Measurements from ENCODE around the gene SIM2.

Gene SIM2

DNA sequence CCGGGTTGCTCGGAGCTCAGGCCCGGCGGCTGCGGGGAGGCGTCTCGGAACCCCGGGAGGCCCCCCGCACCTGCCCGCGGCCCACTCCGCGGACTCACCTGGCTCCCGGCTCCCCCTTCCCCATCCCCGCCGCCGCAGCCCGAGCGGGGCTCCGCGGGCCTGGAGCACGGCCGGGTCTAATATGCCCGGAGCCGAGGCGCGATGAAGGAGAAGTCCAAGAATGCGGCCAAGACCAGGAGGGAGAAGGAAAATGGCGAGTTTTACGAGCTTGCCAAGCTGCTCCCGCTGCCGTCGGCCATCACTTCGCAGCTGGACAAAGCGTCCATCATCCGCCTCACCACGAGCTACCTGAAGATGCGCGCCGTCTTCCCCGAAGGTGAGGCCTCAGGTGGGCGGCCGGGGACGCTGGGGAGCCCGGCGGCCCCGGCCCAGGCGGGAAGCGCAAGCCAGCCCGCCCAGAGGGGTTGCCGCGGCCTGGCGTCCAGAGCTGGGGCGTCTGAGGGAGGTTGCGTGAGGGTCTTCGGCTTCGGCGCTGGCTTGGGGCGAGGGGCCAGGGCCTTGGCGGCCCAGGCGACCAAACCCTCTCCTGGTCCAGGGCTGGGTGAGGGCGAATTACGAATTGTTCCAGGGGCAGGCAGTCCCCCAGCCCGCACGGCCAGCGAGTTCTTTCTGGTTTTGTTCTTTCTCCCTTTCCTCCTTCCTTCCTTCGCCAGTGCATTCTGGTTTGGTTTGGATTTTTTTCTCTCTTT, 805 bp downstream of the SIM2 start:
- in situ Hi-C loops (cut with MboI; ENCODE audit: low sequenced_read_pairs) = no loop called here

DNA sequence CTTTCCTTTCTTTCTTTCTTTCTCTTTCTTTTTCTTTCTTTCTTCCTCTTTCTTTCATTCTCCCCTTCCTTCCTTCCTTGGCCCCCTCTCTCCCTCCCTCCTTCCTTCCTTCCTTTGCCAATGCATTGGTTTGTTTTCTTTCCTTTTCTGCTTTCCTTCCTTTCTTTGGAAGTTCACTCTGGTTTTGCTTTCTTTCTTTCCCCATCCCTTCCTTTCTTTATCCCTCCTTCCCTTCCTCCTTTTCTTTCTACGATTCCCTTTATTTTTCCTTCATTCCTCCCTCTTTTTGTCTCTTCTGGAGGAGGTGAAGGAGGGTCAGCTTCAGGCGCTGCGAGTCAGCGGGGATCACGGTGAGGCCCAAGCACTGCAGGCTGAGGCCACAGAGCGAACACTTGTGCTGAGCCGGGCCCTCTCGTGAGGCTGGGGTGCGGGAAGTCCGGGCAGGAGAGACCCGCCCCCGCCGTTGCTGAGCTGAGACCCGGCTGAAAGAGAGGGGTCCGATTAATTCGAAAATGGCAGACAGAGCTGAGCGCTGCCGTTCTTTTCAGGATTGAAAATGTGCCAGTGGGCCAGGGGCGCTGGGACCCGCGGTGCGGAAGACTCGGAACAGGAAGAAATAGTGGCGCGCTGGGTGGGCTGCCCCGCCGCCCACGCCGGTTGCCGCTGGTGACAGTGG, 1.5 kb downstream of the SIM2 start:
- in situ Hi-C loops (cut with MboI; ENCODE audit: low sequenced_read_pairs) = no loop called here

DNA sequence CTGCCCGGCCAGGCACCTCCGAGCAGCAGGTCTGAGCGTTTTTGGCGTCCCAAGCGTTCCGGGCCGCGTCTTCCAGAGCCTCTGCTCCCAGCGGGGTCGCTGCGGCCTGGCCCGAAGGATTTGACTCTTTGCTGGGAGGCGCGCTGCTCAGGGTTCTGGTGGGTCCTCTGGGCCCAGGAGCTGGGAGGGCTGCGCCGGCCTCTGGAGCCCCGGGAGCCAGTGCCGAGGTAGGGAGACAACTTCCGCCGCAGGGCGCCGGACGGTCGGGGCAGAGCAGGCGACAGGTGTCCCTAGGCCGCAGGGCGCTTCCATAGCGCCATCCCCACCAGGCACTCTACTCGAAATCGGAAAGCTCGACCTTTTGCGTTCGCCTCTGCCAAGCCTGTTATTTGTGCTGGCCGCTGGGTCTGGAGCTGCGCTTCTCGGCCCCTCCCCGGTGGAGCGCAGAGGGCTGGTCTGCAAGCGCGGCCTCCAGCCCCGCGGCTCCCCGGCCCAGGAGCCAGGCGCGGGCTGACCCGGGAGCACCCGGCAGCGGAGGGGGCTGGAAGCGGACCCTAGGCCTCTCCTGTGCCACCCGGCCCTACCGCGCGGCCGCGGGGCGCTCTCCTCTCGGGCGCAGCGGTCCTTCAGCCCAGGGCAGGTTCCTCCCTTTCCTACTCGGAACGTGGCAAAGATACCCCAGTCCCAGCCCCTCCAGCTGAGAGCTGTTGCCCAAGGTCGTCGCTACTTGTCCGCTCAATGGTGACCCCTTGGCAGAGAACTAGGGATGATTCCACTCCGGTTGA, 2.2 kb downstream of the SIM2 start:
- in situ Hi-C loops (cut with MboI; ENCODE audit: low sequenced_read_pairs) = no loop called here

DNA sequence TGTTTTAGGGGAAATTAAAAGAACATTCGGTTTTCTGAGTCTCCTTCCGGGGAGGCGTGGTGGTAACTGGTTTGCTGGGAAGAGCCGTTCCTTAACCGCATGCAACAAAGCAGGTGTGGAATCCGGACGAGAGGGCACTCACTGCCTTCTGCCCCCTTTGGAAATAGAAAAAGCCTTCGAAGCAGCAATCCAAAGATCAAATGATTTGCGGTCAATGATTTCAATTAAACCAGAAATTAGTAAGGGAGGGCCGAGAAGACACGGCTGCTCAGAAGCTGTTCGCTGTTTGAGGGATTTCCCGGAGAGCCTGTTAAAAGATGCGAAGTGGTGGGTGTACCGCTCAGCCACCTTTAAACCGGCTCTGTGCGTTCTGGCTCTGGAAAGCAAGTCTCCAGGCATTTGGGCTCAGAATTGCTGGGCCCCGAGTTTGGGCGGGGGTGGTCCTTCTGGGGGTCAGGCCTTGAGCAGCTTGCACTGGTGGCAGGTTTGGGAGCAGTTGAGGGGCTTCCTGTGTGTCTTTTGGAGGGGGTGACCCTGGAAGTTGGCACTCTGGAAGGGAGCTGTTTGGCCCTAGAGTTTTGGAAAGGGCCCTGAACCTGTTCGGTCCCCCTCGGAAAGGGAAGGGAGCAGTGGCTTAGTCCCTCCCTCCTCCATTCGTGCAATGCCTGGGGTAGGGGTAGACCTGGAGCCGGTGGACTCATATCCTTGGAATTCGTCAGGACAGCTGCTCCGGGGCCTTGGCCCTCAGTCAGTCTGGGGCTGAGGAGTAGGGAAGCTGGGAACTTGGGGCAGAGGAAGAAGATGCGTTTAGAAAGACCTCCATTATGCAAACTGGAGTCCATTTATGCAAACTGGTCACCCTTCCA, 3.1 kb downstream of the SIM2 start:
- in situ Hi-C loops (cut with MboI; ENCODE audit: low sequenced_read_pairs) = no loop called here

DNA sequence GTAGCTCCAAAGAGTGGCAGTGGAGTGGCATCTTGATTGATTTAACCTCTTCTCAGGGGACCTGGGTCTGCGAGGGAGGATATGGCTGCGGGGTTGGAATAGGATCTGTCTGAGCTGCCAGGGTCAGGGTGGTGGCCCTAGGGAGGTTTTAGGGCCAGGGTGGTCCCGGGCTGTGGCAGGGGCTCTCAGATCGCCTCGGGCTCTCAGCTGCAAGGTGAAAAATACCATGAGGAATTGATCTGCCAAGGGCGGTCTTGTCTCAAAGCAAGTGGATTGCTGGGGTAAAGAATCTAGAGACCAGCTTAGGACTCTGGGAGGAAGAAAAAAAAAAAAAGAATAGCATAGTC, 3.7 kb downstream of the SIM2 start:
- in situ Hi-C loops (cut with MboI; ENCODE audit: low sequenced_read_pairs) = no loop called here

DNA sequence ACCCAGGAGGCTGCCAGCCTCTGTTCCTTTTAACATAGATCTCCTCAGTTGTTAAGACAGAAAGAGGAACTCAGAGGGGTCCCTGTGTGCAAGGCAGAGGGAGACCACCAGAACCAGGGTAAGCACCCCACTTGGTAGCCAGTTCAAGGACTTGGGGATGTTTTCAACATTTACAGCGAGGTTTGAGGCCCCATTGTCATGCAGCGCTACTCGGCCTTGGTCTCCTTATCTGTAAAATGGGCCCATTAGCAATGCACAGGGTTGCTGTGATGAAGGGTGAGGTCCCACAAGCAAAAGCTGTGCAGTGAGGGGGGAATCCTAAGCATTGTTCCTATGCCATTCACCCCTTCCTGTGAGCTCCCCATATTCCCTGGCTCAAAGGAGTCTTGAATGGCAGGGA, 4.2 kb downstream of the SIM2 start:
- in situ Hi-C loops (cut with MboI; ENCODE audit: low sequenced_read_pairs) = no loop called here

DNA sequence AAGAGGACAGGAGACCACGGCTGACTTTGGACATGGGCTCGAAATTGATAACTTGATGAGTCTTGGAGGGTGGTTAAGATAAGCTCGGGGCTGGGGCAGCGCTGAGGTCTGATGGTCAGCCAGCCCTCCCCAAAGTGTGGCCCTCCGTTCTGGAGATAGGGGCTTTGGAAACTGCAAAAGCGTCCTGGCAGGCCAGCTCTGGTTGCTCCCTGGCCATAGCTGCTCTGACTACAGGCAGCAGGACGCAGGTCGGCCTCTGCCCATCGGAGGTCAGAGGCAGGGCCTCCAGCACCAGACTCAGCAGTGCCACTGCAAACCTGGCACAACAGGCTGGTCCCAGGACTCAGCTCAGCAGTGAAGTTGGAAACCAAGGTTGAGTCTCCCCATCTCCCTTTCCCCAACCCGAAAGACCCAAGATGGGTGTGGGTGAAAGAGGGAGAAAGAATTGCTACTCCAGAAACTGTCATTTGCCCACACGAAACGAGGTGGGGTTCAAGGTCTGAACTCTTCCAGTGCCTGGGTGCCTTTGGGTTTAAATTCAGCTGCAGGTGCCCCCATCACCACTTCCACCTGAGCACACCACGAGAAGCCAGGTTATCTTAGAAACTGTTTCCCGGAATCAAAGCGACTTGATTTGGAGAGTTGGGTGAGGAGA, 4.8 kb downstream of the SIM2 start:
- in situ Hi-C loops (cut with MboI; ENCODE audit: low sequenced_read_pairs) = no loop called here

DNA sequence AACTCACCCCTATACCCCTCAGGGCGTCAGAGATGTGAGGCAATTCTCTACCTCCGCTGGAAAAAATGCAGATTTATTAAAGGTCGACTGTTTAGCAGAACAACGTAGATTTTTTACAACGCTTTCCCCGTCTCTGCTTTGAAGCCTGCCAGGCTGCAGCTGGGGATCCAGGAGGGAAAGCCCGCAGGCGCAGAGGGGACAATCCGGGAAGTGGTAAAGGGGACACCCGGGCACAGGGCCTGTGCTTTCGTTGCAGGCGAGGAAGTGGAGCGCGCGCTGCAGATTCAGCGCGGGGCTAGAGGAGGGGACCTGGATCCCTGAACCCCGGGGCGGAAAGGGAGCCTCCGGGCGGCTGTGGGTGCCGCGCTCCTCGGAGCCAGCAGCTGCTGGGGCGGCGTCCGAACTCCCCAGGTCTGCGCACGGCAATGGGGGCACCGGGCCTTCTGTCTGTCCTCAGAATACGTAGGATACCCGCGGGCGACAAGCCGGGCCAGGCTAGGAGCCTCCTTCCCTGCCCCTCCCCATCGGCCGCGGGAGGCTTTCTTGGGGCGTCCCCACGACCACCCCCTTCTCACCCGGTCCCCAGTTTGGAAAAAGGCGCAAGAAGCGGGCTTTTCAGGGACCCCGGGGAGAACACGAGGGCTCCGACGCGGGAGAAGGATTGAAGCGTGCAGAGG, 5.5 kb downstream of the SIM2 start:
- in situ Hi-C loops (cut with MboI; ENCODE audit: low sequenced_read_pairs) = no loop called here

DNA sequence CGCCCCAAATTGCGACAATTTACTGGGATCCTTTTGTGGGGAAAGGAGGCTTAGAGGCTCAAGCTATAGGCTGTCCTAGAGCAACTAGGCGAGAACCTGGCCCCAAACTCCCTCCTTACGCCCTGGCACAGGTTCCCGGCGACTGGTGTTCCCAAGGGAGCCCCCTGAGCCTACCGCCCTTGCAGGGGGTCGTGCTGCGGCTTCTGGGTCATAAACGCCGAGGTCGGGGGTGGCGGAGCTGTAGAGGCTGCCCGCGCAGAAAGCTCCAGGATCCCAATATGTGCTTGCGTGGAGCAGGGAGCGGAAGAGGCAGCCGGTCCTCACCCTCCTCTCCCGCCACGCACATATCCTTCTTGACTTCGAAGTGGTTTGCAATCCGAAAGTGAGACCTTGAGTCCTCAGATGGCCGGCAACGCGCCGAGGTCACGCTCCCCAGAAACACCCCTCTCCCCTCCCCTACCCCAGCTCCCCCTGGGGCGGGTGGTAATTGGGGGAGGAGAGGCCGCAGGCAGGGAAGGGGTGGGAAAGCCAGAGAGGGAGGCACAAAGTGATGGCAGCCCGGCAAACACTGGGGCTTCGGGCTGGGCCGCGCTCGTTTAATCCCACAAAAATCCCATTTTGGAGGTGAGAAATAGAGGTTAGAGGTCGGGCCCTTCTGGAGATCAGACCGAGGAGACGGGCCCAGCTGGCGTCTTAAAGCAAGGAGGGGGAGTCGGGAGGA, 6.2 kb downstream of the SIM2 start:
- in situ Hi-C loops (cut with MboI; ENCODE audit: low sequenced_read_pairs) = no loop called here

DNA sequence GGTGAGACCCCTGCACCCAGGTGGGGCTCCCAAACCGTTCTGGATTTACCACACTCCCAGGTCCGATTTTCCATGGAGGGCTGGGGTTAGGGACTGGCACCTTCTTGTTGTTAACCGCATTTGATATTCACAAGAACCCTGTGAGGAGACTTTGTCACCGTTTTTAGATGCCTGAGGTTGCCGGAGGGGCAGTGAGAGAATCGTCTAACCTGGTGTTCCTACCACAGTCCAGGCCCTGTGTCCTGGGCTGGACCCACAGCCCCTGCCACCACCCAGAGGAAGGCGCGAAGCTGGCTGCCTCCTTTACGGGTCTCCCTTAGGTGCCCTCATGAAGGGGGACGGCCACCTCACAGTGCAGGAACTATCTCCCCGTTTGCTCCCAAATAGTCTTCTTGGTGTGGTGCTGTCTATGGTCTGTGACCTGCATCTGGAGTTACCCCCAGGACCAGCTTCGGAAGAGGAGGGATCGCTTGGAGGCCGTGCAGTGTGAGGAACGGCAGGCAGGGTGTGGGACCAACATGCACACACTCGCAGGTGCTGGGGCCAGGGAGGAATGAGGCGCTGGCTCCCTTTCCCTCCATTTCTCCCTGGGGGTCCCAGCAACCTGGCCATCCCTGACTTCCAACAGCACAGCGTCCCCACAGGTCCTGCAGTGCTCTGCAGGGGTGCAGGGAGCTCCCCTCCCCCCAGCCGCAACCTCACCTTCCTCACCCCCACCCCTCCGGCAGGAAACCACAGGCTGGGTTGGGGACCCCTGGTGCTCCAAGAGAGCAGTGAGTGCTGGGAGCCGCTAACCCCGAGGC, 7.0 kb downstream of the SIM2 start:
- in situ Hi-C loops (cut with MboI; ENCODE audit: low sequenced_read_pairs) = no loop called here

DNA sequence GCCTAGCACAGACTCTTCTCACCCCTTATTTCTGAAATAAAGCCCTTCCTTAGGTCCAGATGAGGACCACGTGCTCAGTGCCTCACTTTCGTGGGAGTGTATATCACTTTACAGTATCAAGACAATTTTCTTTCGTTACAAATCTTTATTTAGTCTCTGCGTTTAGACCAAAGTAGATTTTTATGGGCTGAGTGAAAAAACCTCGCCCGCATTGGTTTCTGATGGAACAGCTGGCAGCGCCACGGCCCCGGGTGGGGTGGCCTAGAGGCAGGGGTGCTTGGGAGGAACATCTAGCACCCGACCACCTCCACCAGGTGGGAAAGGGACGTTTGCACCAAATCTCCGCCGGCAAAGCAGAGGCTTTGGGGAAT, 7.6 kb downstream of the SIM2 start:
- in situ Hi-C loops (cut with MboI; ENCODE audit: low sequenced_read_pairs) = no loop called here

DNA sequence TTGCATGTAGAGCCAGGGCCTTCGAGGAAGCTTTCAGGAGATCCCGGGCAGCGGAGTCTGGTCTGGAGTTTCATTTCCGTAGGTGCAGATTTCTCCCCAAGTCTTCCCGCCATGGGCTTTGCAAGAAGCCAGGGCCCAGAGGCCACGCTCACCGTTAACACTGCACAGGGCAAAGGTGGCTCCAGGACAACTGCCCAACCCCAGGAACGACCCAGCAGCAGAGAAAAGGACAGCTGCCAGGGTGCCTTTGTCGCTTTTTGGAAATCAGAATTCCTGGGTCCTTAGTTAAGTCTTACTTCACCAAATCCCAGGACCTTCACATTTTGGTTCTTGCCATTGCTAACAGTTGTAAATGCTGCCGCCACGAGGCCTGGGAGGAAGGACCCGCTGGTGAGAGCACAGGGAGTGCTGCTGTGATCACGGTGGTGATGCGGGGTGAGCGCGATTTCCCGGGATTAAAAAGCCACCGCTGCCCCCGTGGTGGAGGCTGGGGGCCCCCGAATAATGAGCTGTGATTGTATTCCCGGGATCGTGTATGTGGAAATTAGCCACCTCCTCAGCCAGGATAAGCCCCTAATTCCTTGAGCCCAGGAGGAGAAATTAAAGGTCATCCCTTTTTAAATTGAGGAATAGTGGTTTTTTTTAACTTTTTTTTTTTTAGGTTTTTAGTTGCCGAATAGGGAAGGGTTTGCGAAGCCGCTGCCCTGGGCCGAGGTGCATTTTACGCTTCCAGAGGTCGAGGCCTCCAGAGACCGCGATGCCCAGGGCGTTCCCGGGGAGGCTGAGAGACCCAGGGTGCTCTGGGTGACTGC, 8.2 kb downstream of the SIM2 start:
- in situ Hi-C loops (cut with MboI; ENCODE audit: low sequenced_read_pairs) = no loop called here

DNA sequence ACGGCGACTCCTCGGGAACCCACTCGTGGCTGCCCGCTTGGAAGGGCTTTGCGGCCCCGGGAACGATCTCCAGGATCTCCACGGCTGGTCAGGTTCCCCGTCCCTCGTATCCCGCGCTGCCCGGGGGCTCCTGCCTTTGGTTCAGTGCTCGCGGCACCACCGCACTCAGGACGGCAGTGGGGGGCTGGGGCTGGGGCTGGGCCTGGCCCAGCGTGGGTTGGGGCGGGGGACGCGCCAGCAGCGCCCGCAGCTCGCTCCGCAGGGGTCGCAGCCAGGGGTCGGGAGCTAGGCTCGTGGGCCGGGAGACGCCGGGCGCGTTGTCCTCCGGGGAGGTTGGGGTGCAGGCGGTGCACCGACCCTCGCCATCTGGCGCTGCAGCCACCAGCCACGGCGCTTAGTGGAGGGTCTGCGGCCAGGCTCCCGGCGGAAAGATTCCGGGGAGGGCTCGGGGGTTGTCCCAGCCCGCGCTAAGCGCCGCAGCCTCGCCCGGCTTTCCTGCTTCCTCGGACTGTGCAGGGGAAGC, 8.9 kb downstream of the SIM2 start:
- in situ Hi-C loops (cut with MboI; ENCODE audit: low sequenced_read_pairs) = no loop called here

DNA sequence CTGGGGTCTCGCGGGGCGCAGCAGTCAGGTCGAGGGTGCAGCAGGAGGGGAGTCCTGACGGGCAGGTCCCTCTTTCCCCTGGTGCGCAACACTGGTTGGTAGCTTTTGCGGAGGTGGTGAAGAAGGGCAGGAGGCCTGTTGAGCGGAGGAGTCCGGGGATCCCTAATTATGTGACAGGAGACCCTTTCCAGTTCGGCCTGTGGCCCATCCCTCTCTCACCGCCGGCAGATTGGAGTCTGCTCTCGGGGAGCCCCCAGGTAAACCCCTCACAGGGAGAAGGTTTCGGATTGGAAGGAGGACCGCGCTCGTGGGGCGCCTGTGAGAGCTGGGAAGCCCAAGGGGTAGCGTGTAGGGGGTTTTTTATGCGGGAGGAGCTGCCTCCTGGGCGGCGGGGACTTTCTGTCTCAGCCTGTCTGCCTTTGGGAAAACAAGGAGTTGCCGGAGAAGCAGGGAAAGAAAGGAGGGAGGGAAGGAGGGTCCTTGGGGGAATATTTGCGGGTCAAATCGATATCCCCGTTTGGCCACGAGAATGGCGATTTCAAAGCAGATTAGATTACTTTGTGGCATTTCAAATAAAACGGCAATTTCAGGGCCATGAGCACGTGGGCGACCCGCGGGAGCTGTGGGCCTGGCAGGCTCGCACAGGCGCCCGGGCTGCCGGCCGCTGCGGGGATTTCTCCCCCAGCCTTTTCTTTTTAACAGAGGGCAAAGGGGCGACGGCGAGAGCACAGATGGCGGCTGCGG, 9.5 kb downstream of the SIM2 start:
- in situ Hi-C loops (cut with MboI; ENCODE audit: low sequenced_read_pairs) = no loop called here

DNA sequence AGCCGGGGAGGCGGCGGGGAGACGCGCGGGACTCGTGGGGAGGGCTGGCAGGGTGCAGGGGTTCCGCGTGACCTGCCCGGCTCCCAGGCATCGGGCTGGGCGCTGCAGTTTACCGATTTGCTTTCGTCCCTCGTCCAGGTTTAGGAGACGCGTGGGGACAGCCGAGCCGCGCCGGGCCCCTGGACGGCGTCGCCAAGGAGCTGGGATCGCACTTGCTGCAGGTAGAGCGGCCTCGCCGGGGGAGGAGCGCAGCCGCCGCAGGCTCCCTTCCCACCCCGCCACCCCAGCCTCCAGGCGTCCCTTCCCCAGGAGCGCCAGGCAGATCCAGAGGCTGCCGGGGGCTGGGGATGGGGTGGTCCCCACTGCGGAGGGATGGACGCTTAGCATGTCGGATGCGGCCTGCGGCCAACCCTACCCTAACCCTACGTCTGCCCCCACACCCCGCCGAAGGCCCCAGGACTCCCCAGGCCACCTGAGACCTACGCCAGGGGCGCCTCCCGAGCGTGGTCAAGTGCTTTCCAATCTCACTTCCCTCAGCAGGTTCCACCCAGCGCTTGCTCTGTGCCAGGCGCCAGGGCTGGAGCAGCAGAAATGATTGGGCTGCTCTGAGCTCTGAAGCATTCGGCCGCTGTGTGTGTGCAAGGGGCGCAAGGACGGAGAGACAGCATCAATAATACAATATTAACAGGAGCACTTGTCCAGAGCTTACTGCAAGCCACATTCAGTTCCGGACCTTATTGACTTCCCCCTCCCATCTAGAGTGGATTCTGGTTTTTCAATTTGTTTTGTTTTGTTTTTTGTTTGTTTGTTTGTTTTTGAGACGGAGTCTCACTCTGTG, 10.3 kb downstream of the SIM2 start:
- in situ Hi-C loops (cut with MboI; ENCODE audit: low sequenced_read_pairs) = no loop called here

All from HL-60/S4 treated with retinoic acid at 250 ng/mL for 4 days and 3 days (cell line).